K562 (cell line): Measurements from ENCODE around the gene ANO10. TPM values are rescaled to one million over a fixed set of nuclear protein-coding genes. Genes with fewer than 3 reads are reported as not detected.

Experiments used
- C11orf30 ChIP-seq: fragments of 450-650 bp; IDR thresholded peaks from 2 replicates; pipeline ENCODE4 v1.6.1; 2016; ENCODE audit warnings: low read depth, mild to moderate bottlenecking
- COPS2 ChIP-seq: fragments of 450-650 bp; conservative IDR thresholded peaks from 2 replicates; pipeline ENCODE4 v1.6.1; 2016; ENCODE audit warnings: mild to moderate bottlenecking, moderate library complexity
- FOXP1 ChIP-seq: sonication (generic); formaldehyde crosslinking; IDR thresholded peaks from 2 replicates; pipeline ENCODE4 v1.8.0; 2022; ENCODE audit warnings: mild to moderate bottlenecking, missing genetic modification reagents
- GATA2 ChIP-seq: sonication (generic); formaldehyde crosslinking; IDR thresholded peaks from 2 replicates; pipeline ENCODE4 v1.4.0; 2020; ENCODE audit warnings: mild to moderate bottlenecking, missing genetic modification reagents
- MEIS2 ChIP-seq: fragments of 450-650 bp; IDR thresholded peaks from 2 replicates; pipeline ENCODE4 v1.6.1; 2014; ENCODE audit warnings: mild to moderate bottlenecking; ENCODE audit not compliant: partially characterized antibody
- PBX2 ChIP-seq, 2 experiments: IDR thresholded peaks in 1 of 2; conservative IDR thresholded peaks in 1 of 2; 2 replicates each; pipeline ENCODE4 v1.6.1; 2016; ENCODE audit warnings: low read depth in 2 of 2, mild to moderate bottlenecking in 1 of 2, missing compliant biosample characterization in 1 of 2, missing genetic modification characterization in 1 of 2, moderate library complexity in 1 of 2
- PKNOX1 ChIP-seq: fragments of 450-650 bp; IDR thresholded peaks from 2 replicates; pipeline ENCODE4 v1.6.1; 2016
- PRMT5 ChIP-seq: sonication (generic); formaldehyde crosslinking; IDR thresholded peaks from 2 replicates; pipeline ENCODE4 v1.5.0; 2020; ENCODE audit warnings: missing genetic modification reagents
- RAD21 ChIP-seq, 2 experiments: fragments of 250-450 bp in 1 of 2; fragments of 450-650 bp in 1 of 2; sonication (Bioruptor Pico) in 1 of 2; formaldehyde crosslinking in 1 of 2; IDR thresholded peaks in 1 of 2; conservative IDR thresholded peaks in 1 of 2; 2 replicates each; pipeline versions ENCODE4 v1.4.0 to v1.8.0; 2020 to 2022; ENCODE audit warnings: mild to moderate bottlenecking in 2 of 2, moderate library complexity in 1 of 2
- SMC3 ChIP-seq: conservative IDR thresholded peaks from 2 replicates; pipeline ENCODE4 v1.6.1; 2011; ENCODE audit warnings: low read depth, low read length, improper control_type of control experiment; ENCODE audit not compliant: insufficient read depth
- SP1 ChIP-seq: sonication (generic); formaldehyde crosslinking; IDR thresholded peaks from 2 replicates; pipeline ENCODE4 v1.8.1; 2022; ENCODE audit warnings: mild to moderate bottlenecking, missing genetic modification reagents
- SP2 ChIP-seq: IDR thresholded peaks from 2 replicates; pipeline ENCODE4 v1.6.1; 2011; ENCODE audit warnings: mild to moderate bottlenecking, low read depth, low read length, moderate library complexity; ENCODE audit not compliant: poor library complexity, severe bottlenecking; ENCODE audit errors: extremely low read depth
- TCF3 ChIP-seq: sonication (generic); formaldehyde crosslinking; IDR thresholded peaks from 2 replicates; pipeline ENCODE4 v1.4.0; 2020; ENCODE audit warnings: mild to moderate bottlenecking, missing genetic modification reagents
- TCF7L2 ChIP-seq: fragments of 150-350 bp; IDR thresholded peaks from 2 replicates; pipeline ENCODE4 v1.6.1; 2016; ENCODE audit warnings: low read depth, mild to moderate bottlenecking, low read length, moderate library complexity
- THAP7 ChIP-seq: fragments of 250-450 bp; sonication (Bioruptor Pico); IDR thresholded peaks from 2 replicates; pipeline ENCODE4 v1.5.0; 2021
- VEZF1 ChIP-seq: fragments of 200-800 bp; sonication (Bioruptor generic); IDR thresholded peaks from 2 replicates; pipeline ENCODE4 v1.6.1; 2017; ENCODE audit warnings: missing genetic modification characterization, missing compliant biosample characterization
- ZBTB17 ChIP-seq: fragments of 450-650 bp; formaldehyde crosslinking; IDR thresholded peaks from 2 replicates; pipeline ENCODE4 v1.4.0; 2020; ENCODE audit warnings: mild to moderate bottlenecking
- ZNF197 ChIP-seq: fragments of 200-800 bp; sonication (Bioruptor generic); IDR thresholded peaks from 2 replicates; pipeline ENCODE4 v1.6.1; 2016; ENCODE audit warnings: low read depth, missing genetic modification characterization, missing compliant biosample characterization
- ZNF507 ChIP-seq: conservative IDR thresholded peaks from 2 replicates; pipeline ENCODE4 v1.6.1; 2017; ENCODE audit warnings: missing genetic modification characterization, missing compliant biosample characterization
- ZNF764 ChIP-seq: fragments of 250-450 bp; sonication (Bioruptor Pico); IDR thresholded peaks from 2 replicates; pipeline ENCODE4 v1.4.0; 2020; ENCODE audit warnings: low read depth, mild to moderate bottlenecking, moderate library complexity
- polyA plus RNA-seq, 8 experiments: library from polyadenylated mRNA; depleted of rRNA in 4 of 8; stranded (reverse) in 5 of 8; unstranded in 3 of 8; fragments of >200 nt; fragmentation: Nextera tagmentation in 2 of 8; fragmentation: Illumina TruSeq in 1 of 8; extraction: Ambion mirVana in 2 of 8; extraction: Trizol in 1 of 8; gene quantifications; 2 replicates each; pipeline versions ENCODE4 v1.2.1 to v1.2.3, GENCODE V29; 2011 to 2014; ENCODE audit warnings: inconsistent platforms in 1 of 8, missing spikeins in 1 of 8
- total RNA-seq, 7 experiments: library from RNA; depleted of rRNA in 6 of 7; stranded (reverse); fragments of >200 nt in 6 of 7; fragmentation: Illumina TruSeq in 2 of 7; extraction: Trizol in 2 of 7; gene quantifications; 2 replicates each; pipeline versions ENCODE4 v1.2.1 to v1.2.3, GENCODE V29; 2011 to 2021; ENCODE audit warnings: low replicate concordance in 1 of 7
- TF ChIP-seq, protein P1 (sequence below): sonication (generic); formaldehyde crosslinking; IDR thresholded peaks from 2 replicates; pipeline ENCODE4 v1.9.0; 2022; ENCODE audit warnings: mild to moderate bottlenecking, missing genetic modification reagents

ANO10 gene
- total and polyA plus RNA-seq, 9 of the 15 experiments (the other 6 are each of a cell fraction or from before 2014, with no cell fraction given) = 6.4 to 46.0 (median 32.3) TPM

- TF ChIP-seq MEIS2 (peak; percentile 83), THAP7 (CRISPR knock-in tag) (no peak), FOXP1 (no peak), SP2 (no peak), PRMT5 (CRISPR knock-in tag) (no peak), COPS2 (no peak), TCF3 (CRISPR knock-in tag) (peak; percentile 75), C11orf30 (peak; percentile 32; the same call in 1 of the 2 replicates), ZBTB17 (0 out of 2 replicates have a peak, but pooled peaks have one; percentile 36), RAD21 (CRISPR knock-in tag; conservative IDR thresholded peaks at IDR 0.05 in 1 of 2, IDR thresholded peaks at IDR 0.05 in 1 of 2) (peak; percentile 48 to 71), PKNOX1 (peak; percentile 38; the same call in 1 of the 2 replicates), ZNF507 (tag) (no peak), ZNF197 (CRISPR knock-in tag) (no peak), VEZF1 (CRISPR knock-in tag) (no peak), PBX2 (CRISPR knock-in tag; IDR thresholded peaks at IDR 0.05; ENCODE audit: low read depth) (no peak), PBX2 (tag; conservative IDR thresholded peaks at IDR 0.05; ENCODE audit: low read depth) (peak; percentile 41; the same call in 1 of the 2 replicates), SP1 (CRISPR knock-in tag) (no peak), TCF7L2 (no peak), SMC3 (peak; percentile 35; the same call in 1 of the 2 replicates), GATA2 (CRISPR knock-in tag) (no peak), ZNF764 (CRISPR knock-in tag) (no peak)
- TF ChIP-seq, protein P1, sequence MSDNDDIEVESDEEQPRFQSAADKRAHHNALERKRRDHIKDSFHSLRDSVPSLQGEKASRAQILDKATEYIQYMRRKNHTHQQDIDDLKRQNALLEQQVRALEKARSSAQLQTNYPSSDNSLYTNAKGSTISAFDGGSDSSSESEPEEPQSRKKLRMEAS (CRISPR knock-in tag) = no peak
Measured at GRCh38 chr3:43503067-43503728, 118.6 kb downstream of the ANO10 start (continued).
